ENCODE data around the gene LRRTM4. TPM values are rescaled to one million over a fixed set of nuclear protein-coding genes. Genes with fewer than 3 reads are reported as not detected.
"Not testable (repeated sequence)": the region's sequence is repeated elsewhere in the genome, so short reads cannot be mapped to it uniquely, and the experiment has no call there.

LRRTM4 gene
- total RNA-seq, 1 donor from 2014 or later, result not detected

DNA sequence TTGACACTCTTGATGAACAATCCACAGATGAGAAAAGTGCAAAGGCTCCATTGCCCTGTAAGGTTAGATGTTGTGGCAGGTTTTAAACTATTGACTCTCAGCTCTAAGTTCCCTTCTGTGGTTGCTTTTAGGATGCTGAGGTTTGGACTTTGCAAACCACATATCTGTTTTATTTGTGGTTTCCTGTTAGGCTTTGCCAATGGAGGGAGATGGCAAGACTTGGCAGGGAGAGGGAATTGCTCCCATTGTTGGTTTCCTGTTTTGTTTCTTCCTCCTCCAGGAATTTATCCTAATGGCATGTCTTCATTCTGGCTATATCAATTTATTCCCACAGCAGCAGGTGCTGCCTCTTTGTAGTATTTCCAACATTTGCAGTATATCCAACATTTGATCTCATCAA lies 772.3 kb downstream of the LRRTM4 start:
- no peak for DNase-seq (ENCODE audit: low read depth in 2 of 2)

DNA sequence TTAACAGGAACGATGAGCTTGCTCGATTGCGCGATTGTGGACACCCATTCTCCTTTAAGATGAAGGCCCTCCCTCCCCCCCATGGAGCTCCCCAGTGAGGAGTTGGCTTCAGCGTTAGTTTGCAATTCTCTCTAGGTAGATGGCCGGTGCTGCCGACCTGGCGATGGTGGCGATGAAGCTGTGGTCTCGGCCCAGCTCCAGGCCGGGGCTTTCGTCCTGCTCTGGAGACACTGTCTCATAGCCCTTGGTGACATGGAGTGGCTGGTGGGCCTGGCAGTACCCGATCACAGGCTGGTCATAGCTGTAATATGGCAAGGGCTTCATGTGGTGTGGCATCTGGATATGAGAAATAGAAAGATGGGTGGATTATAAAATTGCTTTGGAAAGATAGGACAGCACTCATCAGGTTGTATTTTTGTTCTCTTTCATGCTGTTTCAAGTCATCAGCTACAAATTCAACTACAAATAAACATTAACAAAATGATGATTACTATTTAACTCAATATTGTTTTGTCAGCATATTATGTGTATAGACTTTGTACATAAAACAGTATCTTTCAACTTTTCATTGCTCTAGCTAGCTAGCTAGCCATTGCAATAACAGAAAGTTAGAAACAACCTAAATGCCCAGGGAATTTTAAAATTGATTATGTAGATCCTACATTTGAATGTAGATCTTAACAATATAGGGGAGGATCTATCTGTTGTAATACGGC lies 773.4 kb downstream of the LRRTM4 start:
- DNase-seq (ENCODE audit: low read depth in 2 of 2), result no peak

DNA sequence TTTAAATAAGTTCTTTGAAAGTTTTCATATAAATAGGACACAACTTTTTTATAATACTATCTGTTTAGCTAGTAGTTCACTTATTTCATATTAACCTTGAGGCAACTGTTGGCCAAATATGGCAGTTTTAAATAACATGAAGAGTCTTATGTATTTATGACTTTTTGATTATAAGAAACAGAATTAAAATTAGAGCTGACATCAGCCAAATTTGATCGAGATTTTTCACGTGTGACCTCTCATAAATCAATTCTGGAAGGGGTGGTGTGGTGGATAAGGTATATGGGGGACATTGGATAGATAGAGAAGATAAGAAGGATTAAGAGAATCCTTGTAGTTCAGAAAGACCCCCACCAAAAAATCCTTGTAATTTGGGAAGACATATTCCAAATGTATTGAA lies 776.6 kb downstream of the LRRTM4 start:
- no peak for DNase-seq (ENCODE audit: low read depth in 2 of 2)

DNA sequence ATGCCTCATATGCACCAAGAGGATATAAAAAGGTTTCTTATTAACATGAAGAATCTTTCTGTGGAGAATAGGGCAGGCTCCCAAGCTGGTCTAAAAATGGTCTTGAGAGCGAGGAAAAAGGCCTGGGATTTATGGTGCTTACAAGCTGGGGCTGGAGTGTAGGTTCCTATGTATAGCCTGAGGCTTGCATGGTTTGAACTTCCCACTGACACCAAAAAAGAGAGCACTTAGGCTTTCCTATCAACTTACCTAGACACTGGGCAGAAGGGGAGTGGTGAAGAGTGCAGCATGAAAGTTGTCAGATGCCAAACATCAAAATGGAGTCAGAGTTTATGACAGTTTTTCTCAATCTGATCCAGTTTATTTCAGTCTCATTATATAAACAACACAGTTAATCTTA lies 784.6 kb downstream of the LRRTM4 start:
- DNase-seq (ENCODE audit: low read depth in 2 of 2), result no peak

DNA sequence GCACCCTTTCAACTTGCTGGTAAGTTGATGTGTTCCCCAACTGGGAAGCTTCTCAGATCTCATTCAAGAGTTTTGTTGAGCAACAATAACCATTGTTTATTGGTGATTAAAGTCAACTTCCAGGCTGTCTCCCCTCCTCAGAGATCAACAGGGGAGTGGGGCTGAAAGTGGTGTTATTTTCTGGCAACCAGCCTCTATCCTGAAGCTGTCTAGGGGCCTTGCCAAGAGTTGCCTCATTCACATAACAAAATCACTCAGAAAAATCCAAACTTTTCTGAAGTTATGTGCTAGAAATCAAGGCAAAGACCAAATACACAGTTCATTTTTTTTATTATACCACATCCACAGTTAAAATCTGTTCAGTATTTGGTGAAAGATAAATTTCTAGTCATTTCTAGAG lies 788.4 kb downstream of the LRRTM4 start:
- DNase-seq (ENCODE audit: low read depth in 2 of 2), result no peak

DNA sequence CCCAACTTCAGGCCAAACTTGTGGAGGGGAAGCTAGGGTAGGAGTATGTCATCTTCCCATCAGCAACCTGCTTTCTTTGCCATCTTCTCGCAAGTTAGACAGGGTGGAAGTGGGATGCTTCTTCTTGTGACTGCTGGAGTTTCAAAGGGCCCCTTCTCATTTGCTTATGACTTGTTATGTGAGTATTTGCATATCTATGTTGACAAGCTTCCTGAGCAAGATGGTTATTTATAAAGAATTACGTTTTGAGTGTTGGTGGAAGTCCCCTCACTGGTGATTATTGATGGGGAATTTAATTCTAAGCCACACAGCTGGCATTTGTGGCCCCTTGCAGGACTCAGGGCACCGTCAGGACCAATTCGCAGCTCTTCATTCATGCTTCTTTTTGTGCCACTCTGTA lies 791.0 kb downstream of the LRRTM4 start:
- no peak for DNase-seq (ENCODE audit: low read depth in 2 of 2)

DNA sequence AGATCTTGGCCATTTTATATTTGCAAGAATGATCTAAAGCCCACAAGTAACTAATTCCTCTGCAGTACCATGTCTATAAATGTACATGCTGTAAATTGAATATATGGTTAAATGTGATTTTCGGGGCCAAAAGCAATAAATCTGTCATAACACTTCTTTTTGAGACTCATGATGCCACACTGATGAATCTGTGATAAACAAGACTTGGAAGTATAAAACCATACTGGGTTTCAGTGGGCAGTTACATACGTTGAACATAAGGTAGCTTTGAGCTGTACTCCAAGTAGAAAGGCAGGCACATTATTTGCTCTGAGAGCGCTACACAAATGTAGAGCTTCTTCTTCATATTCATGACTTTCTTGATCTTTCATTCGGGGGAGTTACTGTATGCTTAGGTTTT lies 792.2 kb downstream of the LRRTM4 start:
- DNase-seq (ENCODE audit: low read depth in 2 of 2), result no peak

DNA sequence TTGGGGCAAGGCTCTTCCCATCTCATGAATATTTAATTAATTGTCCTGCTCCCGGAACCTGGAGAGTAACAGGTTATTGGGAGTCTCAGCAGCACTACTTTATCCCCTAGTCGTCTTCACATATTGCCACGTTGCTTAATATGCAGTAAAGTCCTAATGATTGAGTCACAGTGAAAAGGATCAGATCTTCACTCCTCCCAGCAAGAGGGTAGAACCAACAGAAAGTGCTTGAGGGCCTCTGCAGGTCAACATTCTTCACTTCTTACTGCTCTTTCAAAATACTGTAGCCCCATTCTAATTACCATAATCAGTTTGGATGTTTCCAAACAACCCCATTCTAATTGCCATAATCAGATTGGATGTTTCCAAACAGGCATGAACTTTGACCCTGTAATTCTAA lies 801.0 kb downstream of the LRRTM4 start:
- no peak for DNase-seq (ENCODE audit: low read depth in 2 of 2)

DNA sequence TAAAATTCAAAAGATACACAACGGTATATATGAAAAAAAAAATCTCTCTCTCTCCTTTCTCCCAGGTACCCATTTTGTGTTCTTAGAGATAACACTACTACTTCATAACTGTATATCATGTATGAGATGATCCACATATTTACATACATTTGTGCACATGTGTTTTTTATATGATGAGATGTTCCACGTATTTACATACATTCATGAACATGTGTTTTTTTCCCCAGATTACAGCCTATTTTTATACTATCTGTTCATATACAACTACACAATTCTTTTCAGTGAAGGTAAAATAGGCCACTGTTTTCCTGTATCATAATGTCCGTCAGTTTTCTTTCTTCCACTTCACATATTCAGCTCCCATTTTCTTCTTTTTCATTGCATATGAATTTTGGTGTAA lies 808.9 kb downstream of the LRRTM4 start:
- no peak for DNase-seq (ENCODE audit: low read depth in 2 of 2)

DNA sequence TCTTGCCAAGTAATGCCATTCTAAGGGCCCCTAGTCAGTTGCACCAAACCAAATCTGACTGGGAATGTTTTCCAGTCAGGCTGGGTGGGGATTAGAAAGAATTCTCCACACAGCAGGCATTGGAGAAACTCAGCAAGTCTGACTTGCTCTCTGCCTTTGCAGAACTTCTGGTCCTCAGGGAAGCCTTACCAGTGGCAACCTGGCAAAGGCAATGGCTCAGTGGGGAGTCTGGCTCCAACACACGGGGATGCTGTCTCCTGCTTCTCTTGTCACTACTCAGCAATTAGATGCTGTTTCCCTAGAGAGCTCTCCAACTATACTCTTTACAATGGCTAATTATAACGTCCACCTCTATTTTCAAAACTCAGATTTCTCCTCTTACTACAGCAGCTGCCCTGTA lies 810.7 kb downstream of the LRRTM4 start:
- no peak for DNase-seq (ENCODE audit: low read depth in 2 of 2)

DNA sequence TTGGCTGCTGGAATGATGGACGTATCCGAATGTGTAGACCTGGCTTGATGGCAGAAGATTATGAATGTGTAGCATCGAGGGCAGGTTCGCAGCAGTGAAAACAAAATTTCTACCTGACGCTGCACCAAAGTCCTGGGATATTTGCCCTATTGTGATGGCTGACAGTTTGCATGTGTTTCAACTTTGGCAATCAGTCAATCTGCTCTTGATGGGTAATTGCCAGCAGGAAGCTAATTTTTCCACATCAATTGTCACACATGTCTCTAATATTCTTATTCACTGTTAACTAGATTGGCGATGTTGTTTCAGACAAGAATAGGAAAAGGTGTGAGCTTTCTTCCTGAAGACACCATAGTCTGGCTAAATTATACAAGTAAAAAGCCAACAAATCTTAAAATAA lies 821.3 kb downstream of the LRRTM4 start:
- no peak for DNase-seq (ENCODE audit: low read depth in 2 of 2)

DNA sequence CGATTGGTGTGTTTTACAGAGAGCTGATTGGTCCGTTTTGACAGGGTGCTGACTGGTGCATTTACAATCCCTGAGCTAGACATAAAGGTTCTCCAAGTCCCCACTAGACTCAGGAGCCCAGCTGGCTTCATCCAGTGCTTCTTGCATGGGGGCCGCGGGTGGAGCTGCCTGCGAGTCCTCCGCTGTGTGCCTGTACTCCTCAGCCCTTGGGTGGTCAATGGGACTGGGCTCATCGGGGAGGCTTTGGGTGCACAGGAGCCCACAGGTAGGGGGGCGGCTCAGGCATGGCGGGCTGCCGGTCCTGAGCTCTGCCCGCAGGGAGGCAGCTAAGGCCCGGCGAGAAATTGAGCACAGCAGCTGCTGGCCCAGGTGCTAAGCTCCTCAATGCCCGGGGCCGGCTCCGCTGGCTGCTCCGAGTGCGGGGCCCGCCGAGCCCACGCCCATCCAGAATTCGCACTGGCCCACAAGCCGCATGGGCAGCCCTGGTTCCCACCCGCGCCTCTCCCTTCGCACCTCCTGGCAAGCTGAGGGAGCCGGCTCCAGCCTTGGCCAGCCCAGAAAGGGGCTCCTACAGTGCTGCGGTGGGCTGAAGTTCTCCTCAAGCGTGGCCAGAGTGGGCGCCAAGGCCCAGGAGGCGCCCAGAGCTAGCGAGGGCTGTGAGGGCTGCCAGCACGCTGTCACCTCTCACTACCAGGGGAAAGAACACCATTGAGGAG lies 824.0 kb downstream of the LRRTM4 start:
- DNase-seq (ENCODE audit: low read depth in 2 of 2), result not testable (repeated sequence)

Data from dermis microvascular lymphatic vessel endothelial cell (primary cell).